Cardiac muscle cell (in vitro differentiated cells and primary cell): ENCODE data around the gene P4HB. TPM values are rescaled to one million over a fixed set of nuclear protein-coding genes. Genes with fewer than 3 reads are reported as not detected.

Experiments
- DNase-seq, 2 donors: peaks; one replicate each; pipeline versions ENCODE4 v3.0.0 to v3.0.0-alpha.2; 2010 to 2017; ENCODE audit warnings: low read depth in 1 of 2, low spot score in 1 of 2
- H3K27ac ChIP-seq: fragments of 200-600 bp; sonication (generic); 2 replicates; pipeline ENCODE4 v1.5.1; 2016
- H3K27me3 ChIP-seq: fragments of 200-600 bp; sonication (generic); 2 replicates; pipeline ENCODE4 v1.6.0; 2016; ENCODE audit warnings: control low read depth
- H3K36me3 ChIP-seq: fragments of 200-600 bp; sonication (generic); 2 replicates; pipeline ENCODE4 v1.5.1; 2016; ENCODE audit warnings: control low read depth
- H3K4me1 ChIP-seq: fragments of 200-600 bp; sonication (generic); 2 replicates; pipeline ENCODE4 v1.8.1; 2017; ENCODE audit warnings: low read depth, mild to moderate bottlenecking, mixed run types
- H3K4me3 ChIP-seq: fragments of 200-600 bp; sonication (generic); 2 replicates; pipeline ENCODE4 v1.5.1; 2016; ENCODE audit warnings: mild to moderate bottlenecking
- H3K9me3 ChIP-seq: fragments of 200-600 bp; sonication (generic); 2 replicates; pipeline ENCODE4 v1.5.1; 2017; ENCODE audit warnings: low read depth, mild to moderate bottlenecking, control low read depth
- CTCF ChIP-seq: IDR thresholded peaks from 2 replicates; pipeline ENCODE4 v1.5.1; 2012; ENCODE audit warnings: low read depth, mild to moderate bottlenecking, low read length
- polyA plus RNA-seq: library from polyadenylated mRNA; unstranded; fragments of >200 nt; fragmentation: Nextera tagmentation; extraction: Ambion mirVana; gene quantifications from 2 replicates; pipeline ENCODE4 v1.2.1, GENCODE V29; 2016
- total RNA-seq: library from RNA; depleted of rRNA; stranded (reverse); fragments of >200 nt; gene quantifications from 2 replicates; pipeline ENCODE4 v1.2.3, GENCODE V29; 2016

The P4HB gene
- total and polyA plus RNA-seq, 2 experiments from 2014 or later, result 597 to 972 TPM

DNA sequence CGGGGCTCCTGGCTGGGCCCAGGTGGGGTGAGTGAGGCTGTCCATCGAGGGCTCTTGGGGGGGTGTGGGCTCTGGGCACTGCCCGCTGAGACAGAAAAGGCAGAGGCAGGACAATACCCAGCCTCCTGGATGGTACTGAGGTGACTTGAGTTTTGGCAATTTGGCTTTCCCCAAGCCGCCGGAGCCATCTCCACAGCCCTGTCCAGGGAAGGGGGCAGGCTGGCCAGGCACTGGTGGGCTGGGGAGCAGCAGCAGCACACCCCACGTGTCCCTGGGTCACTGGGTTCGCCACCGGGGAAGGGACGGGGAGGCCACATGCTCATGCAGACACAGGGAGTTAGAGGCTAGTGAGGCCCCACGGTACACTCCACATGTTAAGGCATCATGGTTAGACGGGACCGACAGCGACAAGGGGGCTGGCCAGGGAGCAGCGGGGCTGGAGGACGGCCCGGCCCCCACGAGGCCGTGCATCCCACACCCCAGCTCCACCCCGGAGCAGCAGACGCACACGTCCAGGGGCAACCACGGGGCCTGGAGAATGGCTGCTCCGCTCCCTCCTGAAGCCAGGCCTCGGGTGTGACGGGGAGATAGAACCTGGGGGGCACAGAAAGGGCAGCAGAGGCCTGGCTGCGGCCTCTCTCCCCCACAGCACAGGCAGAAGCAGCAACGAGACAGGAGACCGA, 7.8 kb upstream of the P4HB start:
- Histone ChIP-seq H3K27ac (peak overlapping the region; percentile 96), H3K4me1 (peaks cover 44% of the 10 kb centered on the region), H3K9me3 (no peaks in the 10 kb centered on the region), H3K27me3 (no peaks in the 10 kb centered on the region), H3K36me3 (no peaks in the 10 kb centered on the region), H3K4me3 (no peak overlapping the region)
- TF ChIP-seq CTCF, result no peak
- no peak for DNase-seq

DNA sequence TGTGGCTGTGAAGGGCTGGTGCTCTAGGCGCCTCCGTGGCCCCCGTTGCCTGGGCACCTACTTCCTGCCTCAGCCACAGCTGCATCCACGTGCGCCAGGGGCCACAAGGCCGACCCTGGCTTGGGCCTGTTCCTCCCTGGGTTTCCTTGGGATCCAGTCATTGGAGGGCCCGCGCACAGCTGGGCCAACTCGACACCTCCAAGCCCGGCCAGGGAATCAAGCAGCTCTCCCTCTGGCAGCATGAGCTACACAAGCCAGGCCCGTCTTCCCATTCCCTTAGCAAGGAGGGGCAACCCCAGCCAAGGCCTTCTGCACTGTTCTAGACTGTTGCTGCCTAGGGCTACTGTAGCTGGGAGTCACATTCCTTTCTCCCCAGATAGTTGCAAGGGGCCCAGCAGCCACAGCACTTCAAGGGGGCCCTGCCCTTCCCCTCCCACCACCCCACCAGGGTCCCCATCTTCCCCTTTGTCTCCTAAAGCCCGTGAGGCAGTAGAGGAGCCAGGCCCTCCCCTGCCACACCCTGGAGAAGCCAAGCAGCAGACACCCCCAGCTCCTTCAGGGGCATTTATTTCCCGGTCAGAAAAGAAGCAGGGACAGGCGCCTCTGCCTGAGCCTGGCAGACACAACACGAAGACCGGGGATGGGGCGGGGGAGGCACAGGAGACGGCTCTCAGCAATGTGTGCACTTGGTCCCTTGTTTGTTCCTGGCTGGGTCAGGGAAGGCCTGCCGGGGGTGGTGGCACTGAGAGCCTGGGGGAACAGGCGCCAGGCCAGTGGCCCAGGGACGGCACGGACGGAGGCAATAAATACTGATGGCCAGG, 7.0 kb upstream of the P4HB start:
- Histone ChIP-seq H3K27ac (peak overlapping the region; percentile 96), H3K4me1 (peaks cover 43% of the 10 kb centered on the region), H3K9me3 (no peaks in the 10 kb centered on the region), H3K27me3 (no peaks in the 10 kb centered on the region), H3K4me3 (no peak overlapping the region), H3K36me3 (no peaks in the 10 kb centered on the region)
- peak; percentile 36 to 78 for DNase-seq
- TF ChIP-seq CTCF, result no peak

DNA sequence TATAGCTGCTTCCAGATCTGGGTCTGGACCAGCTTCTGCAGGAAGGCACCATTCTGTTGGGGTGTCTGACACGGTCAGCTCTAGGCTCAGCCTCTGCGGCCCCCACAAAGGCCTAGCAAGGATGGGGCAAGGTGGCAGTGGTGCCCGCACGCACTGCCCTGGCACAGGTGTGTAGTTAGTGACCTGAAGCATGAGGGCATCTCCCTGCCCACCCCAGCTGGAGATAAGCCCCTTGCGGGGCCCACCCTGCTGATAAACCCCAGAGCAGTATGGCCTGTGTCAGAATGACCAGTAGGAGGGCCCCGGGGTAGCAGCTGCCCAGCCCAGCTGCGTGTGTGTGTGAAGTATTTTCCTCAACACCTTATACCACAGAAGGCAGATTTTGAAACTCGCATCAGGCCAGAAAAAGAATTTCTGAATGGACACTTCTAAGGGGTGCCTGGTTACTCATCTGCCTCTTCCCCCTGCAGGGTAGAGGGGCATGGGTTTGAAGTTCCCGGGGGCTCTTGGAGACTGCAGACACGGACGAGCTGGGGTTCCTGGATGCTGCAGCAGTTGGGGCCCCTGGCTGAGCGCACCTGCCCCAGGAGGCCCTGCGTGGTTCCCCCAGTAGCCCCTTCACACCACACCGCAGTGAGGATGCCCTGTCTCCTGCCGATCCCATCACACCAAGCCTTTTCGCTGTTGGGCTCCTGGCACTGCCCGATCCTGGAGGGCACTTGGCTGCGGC, 6.3 kb upstream of the P4HB start:
- TF ChIP-seq CTCF, result no peak
- peak overlapping the region; percentile 96 for H3K27ac ChIP-seq
- no peaks in the 10 kb centered on the region for H3K9me3 ChIP-seq
- no peaks in the 10 kb centered on the region for H3K27me3 ChIP-seq
- DNase-seq, result peak in 1 of 2 donors; percentile 28
- H3K4me1 ChIP-seq, result peaks cover 45% of the 10 kb centered on the region
- H3K36me3 ChIP-seq, result no peaks in the 10 kb centered on the region
- no peak overlapping the region for H3K4me3 ChIP-seq

DNA sequence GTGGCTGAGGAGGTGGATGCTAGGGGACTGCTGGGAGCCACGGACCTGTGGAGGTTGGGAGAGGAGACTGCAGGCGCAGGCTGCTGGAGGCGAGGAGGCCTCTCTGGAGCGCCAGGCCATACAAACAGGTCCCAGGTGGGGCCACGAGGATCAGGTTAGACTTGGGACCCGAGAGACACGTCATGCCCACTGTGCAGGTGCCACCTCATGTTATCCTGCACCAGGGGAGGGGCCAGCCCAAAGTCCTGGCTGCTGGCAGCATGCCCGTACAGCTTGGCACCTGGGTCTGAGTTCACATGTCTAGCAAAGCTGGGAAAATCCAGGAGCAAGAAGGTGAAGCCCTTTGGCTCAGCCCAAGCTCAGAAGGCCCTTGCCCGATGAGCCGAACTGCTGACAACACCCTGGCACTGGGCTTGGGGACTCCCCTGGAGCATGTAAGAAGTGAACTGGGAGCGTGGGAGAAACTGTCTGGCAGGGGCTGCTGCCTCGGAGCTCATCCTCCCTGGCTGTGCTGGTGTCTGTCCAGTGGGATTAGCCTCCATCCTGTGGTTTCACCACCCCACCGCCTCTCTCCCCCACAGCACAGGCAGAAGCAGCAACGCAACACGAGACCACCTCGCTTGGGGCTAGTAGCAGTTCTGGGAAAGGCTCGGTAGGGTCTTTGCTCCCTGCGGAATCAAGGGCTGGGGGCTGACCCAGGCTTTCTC, 5.6 kb upstream of the P4HB start:
- Histone ChIP-seq H3K27me3 (no peaks in the 10 kb centered on the region), H3K36me3 (no peaks in the 10 kb centered on the region), H3K9me3 (no peaks in the 10 kb centered on the region), H3K4me1 (peaks cover 45% of the 10 kb centered on the region), H3K27ac (peak overlapping the region; percentile 96), H3K4me3 (no peak overlapping the region)
- peak in 1 of 2 donors; percentile 44 for DNase-seq
- TF ChIP-seq CTCF, result no peak

DNA sequence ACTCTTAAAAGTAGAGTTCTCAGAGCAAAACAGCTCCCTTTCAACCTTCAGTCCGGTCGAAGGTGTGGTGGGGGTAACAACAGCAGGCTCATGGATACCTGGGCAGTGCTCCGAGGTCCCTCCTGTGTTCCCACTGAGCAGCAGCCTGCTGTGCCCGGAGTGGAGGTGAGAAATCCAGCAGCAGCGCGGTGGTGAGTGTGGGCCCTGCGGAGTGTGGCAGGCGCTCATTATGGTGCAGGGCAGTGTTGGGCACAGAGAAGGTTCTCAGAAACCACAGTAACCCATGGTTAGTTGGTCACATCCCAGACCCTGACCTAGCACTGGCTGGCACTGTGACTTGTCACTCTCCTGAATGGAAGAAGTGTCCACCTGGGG, 5.0 kb upstream of the P4HB start:
- Histone ChIP-seq H3K27ac (peak overlapping the region; percentile 96), H3K4me1 (peaks cover 45% of the 10 kb centered on the region), H3K36me3 (no peaks in the 10 kb centered on the region), H3K9me3 (no peaks in the 10 kb centered on the region), H3K27me3 (no peaks in the 10 kb centered on the region), H3K4me3 (no peak overlapping the region)
- DNase-seq, result no peak
- no peak for TF ChIP-seq CTCF
